A549 (cell line): ENCODE results near the gene GSDMA. TPM values are rescaled to one million over a fixed set of nuclear protein-coding genes. Genes with fewer than 3 reads are reported as not detected.

ENCODE experiments used
- ATAC-seq, 2 experiments: fragments of 200-7000 bp in 1 of 2; fragments of >200 bp in 1 of 2; cut with Nextera tagmentation in 1 of 2; cut with Tn5 transposase in 1 of 2; 3 replicates each; pipeline versions ENCODE4 v1.8.0 to v1.9.1; 2018 to 2020; ENCODE audit warnings: mild to moderate bottlenecking in 1 of 2, moderate library complexity in 1 of 2
- CTCF ChIA-PET: fragments of 300-600 bp; sonication (Branson Sonifier 250); formaldehyde crosslinking; extraction: SDS; loops from one replicate; lab custom pipeline; 2021; ENCODE audit warnings: antibody characterized with exemption, inconsistent platforms; lab: Yijun Ruan, JAX
- POLR2A ChIA-PET: fragments of 350-600 bp; formaldehyde crosslinking; extraction: SDS; loops from one replicate; lab custom pipeline; 2021; ENCODE audit warnings: antibody characterized with exemption, inconsistent platforms; lab: Yijun Ruan, JAX
- DNase-seq, 2 experiments: peaks; one replicate each; pipeline versions ENCODE4 v3.0.0 to v3.0.0-alpha.2; 2011 to 2016; ENCODE audit warnings: low read depth in 1 of 2, low spot score in 1 of 2
- FAIRE-seq: peaks from 2 replicates; lab custom pipeline; 2011; peaks lifted over from hg19 to GRCh38; lab: Jason Lieb, UNC
- H3K27ac ChIP-seq, 2 experiments: fragments of >200 bp; sonication (Bioruptor Twin); formaldehyde crosslinking; 3 replicates each; pipeline ENCODE4 v1.5.1; 2016 to 2017
- H3K4me1 ChIP-seq: fragments of >200 bp; sonication (Bioruptor Twin); formaldehyde crosslinking; 3 replicates; pipeline ENCODE4 v1.6.1; 2016
- H3K4me2 ChIP-seq: fragments of >200 bp; sonication (Bioruptor Twin); formaldehyde crosslinking; 3 replicates; pipeline ENCODE4 v1.6.1; 2016
- H3K4me3 ChIP-seq: fragments of >200 bp; sonication (Bioruptor Twin); formaldehyde crosslinking; 3 replicates; pipeline ENCODE4 v1.5.1; 2016
- H3K9me3 ChIP-seq: fragments of >200 bp; sonication (Bioruptor Twin); formaldehyde crosslinking; 3 replicates; pipeline ENCODE4 v1.6.1; 2016
- BHLHE40 ChIP-seq: IDR thresholded peaks from 2 replicates; pipeline ENCODE4 v1.6.1; 2012; ENCODE audit warnings: low read depth, low read length, inconsistent platforms
- CBX8 ChIP-seq: fragments of 200-600 bp; sonication (generic); IDR thresholded peaks from 2 replicates; pipeline ENCODE4 v1.6.1; 2016
- CHD2 ChIP-seq: fragments of 150-350 bp; IDR thresholded peaks from 2 replicates; pipeline ENCODE4 v1.6.1; 2014; ENCODE audit warnings: low read length; ENCODE audit not compliant: partially characterized antibody
- E2F6 ChIP-seq: IDR thresholded peaks from 2 replicates; pipeline ENCODE4 v1.6.1; 2012; ENCODE audit warnings: low read depth, borderline replicate concordance
- ESRRA ChIP-seq: fragments of 150-350 bp; IDR thresholded peaks from 2 replicates; pipeline ENCODE4 v1.6.1; 2014; ENCODE audit warnings: mild to moderate bottlenecking, low read length, borderline replicate concordance
- FOSL2 ChIP-seq, 2 experiments: fragments of 450-650 bp in 1 of 2; fragments of >200 bp in 1 of 2; sonication (Bioruptor Twin) in 1 of 2; formaldehyde crosslinking; IDR thresholded peaks; 2 replicates each; pipeline versions ENCODE4 v1.5.0 to v1.6.1; 2016 to 2020; ENCODE audit warnings: mild to moderate bottlenecking in 1 of 2, moderate library complexity in 1 of 2
- FOXS1 ChIP-seq: fragments of 250-450 bp; sonication (Bioruptor Pico); IDR thresholded peaks from 2 replicates; pipeline ENCODE4 v1.5.0; 2020; ENCODE audit warnings: mild to moderate bottlenecking, moderate library complexity
- HOXB13 ChIP-seq: fragments of 250-450 bp; sonication (Bioruptor Pico); IDR thresholded peaks from 2 replicates; pipeline ENCODE4 v1.5.0; 2020; ENCODE audit warnings: low read depth, mild to moderate bottlenecking, moderate library complexity
- HOXB5 ChIP-seq: fragments of 250-450 bp; sonication (Bioruptor Pico); IDR thresholded peaks from 2 replicates; pipeline ENCODE4 v1.5.0; 2020; ENCODE audit warnings: mild to moderate bottlenecking, moderate library complexity
- MAZ ChIP-seq: fragments of 150-350 bp; IDR thresholded peaks from 2 replicates; pipeline ENCODE4 v1.6.1; 2014; ENCODE audit warnings: antibody characterized with exemption, low read depth, low read length, borderline replicate concordance
- MYC ChIP-seq: IDR thresholded peaks from 2 replicates; pipeline ENCODE4 v1.6.1; 2012; ENCODE audit warnings: mild to moderate bottlenecking, inconsistent platforms, low read length, improper control_type of control experiment, borderline replicate concordance
- NFE2L2 ChIP-seq: fragments of 150-350 bp; conservative IDR thresholded peaks from 2 replicates; pipeline ENCODE4 v1.6.1; 2014; ENCODE audit warnings: low read length
- RFX5 ChIP-seq: fragments of 450-650 bp; IDR thresholded peaks from 2 replicates; pipeline ENCODE4 v1.7.1; 2014; ENCODE audit warnings: antibody characterized with exemption, mild to moderate bottlenecking, moderate library complexity
- SMC3 ChIP-seq: fragments of >200 bp; sonication (Bioruptor Twin); formaldehyde crosslinking; IDR thresholded peaks from 3 replicates; pipeline ENCODE4 v1.6.1; 2018; ENCODE audit warnings: inconsistent platforms
- WGBS: methylation state at CpG from one replicate; pipeline ENCODE4 v1.1.6; 2017; ENCODE audit errors: missing lambda C conversion rate; 5-methylcytosine and 5-hydroxymethylcytosine counted together
- polyA plus RNA-seq, 4 experiments: library from polyadenylated mRNA; depleted of rRNA in 3 of 4; stranded (reverse); fragments of >200 nt; fragmentation: RNase III in 1 of 4; extraction: RNeasy Plus Mini Kit Qiagen cat#74134 plus additional on column Dnase treatment in 1 of 4; gene quantifications; 2 replicates in 3 of 4; 3 replicates in 1 of 4; pipeline ENCODE4 v1.2.3, GENCODE V29; 2011 to 2017
- TF ChIP-seq, protein P1 (sequence below): fragments of >200 bp; sonication (Bioruptor Twin); formaldehyde crosslinking; IDR thresholded peaks from 3 replicates; pipeline ENCODE4 v1.5.1; 2016

GSDMA gene
- polyA plus RNA-seq, 2 of the 4 experiments (the other 2 are of a cell fraction) = not detected

- TF ChIP-seq HOXB5 (CRISPR knock-in tag) = no peak
- TF ChIP-seq FOSL2 (IDR thresholded peaks at IDR 0.05) = 0 out of 2 replicates have a peak, but pooled peaks have one; percentile 8
- peak; percentile 41; the same call in 1 of the 2 replicates for TF ChIP-seq FOSL2 (CRISPR knock-in tag; IDR thresholded peaks at IDR 0.05)
- peak; percentile 56 to 80 for DNase-seq
- peaks cover 43% of the 10 kb centered on the region for H3K4me1 ChIP-seq
- peak overlapping the region; percentile 65 for H3K4me2 ChIP-seq
- no peak overlapping the region for H3K4me3 ChIP-seq
- no peaks in the 10 kb centered on the region for H3K9me3 ChIP-seq
- peak; percentile 57 to 72 for ATAC-seq
- CTCF ChIA-PET = interaction anchor here (0.7 to 23.2 kb wide), 18 partner anchors 9 to 291 kb away, joined by 3 to 625 read pairs (median 5); partner anchors contain the start of genes CSF3, MED24, MIEN1 and WIPF2
- peak overlapping the region; percentile 83 to 84 for H3K27ac ChIP-seq
- 56% methylated on average over 9 of the region's 9 CpGs for WGBS
- POLR2A ChIA-PET = interaction anchor here (0.6 to 1.6 kb wide), 7 partner anchors 41 to 296 kb away, joined by 3 to 9 read pairs (median 5); partner anchors contain the start of genes NR1D1 and PSMD3
- peak; percentile 49 for FAIRE-seq
Measured at GRCh38 chr17:40021451-40021971, 58.7 kb downstream of the GSDMA start.

DNA sequence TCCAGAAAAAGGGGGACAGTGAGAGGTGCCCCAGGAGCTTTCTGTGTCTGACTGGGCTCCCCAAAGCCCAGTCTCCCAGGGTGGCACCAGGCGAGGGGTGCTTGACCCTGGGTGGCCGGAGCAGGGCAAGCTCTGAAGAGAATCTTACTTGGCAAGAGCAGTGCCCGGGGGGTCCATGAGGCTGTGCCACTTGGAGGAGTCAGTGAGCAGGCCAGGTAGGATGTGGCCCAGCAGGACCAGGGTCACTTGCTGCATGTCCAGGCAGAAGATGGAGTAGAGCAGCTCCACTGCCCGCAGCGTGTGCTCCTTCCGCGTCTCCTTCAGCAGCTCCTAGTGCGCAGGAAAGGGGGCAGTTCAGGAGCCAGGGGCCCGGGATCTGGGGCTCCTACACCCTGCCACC, 59.7 kb downstream of the GSDMA start:
- ATAC-seq = no peak

DNA sequence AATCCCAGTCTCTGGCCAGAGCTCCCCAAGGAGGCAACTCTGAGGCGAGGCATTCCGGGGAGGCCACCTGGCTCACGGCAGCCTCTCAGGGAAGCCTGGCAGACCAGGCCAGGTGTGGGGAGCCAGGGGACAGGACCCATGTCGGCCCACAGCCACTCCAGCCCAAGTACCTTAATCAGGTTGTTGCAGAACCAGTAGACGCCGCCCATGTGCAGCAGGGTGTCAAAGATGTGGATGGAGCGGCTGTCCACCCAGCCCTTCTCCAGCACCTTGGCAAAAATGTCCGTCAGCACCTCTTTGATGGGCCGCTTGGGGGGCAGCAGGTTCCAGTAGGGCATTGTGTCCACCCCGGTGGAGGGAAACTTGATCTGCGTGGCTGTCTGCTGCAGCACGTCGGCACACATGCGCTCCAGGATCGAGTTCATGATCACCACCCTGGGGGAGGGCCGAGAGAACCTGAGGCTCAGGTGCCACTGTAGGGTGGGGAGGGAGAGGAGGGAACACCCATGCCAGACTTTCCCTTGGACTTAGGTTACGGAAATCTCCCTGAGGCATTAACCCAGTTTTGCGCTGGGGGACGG, 60.2 kb downstream of the GSDMA start:
- FAIRE-seq = no peak
- H3K4me2 ChIP-seq = peak overlapping the region; percentile 38
- TF ChIP-seq BHLHE40 (no peak), ESRRA (no peak), FOXS1 (no peak), CBX8 (no peak), SMC3 (no peak), E2F6 (no peak), CHD2 (no peak), MYC (no peak)
- TF ChIP-seq, protein P1, sequence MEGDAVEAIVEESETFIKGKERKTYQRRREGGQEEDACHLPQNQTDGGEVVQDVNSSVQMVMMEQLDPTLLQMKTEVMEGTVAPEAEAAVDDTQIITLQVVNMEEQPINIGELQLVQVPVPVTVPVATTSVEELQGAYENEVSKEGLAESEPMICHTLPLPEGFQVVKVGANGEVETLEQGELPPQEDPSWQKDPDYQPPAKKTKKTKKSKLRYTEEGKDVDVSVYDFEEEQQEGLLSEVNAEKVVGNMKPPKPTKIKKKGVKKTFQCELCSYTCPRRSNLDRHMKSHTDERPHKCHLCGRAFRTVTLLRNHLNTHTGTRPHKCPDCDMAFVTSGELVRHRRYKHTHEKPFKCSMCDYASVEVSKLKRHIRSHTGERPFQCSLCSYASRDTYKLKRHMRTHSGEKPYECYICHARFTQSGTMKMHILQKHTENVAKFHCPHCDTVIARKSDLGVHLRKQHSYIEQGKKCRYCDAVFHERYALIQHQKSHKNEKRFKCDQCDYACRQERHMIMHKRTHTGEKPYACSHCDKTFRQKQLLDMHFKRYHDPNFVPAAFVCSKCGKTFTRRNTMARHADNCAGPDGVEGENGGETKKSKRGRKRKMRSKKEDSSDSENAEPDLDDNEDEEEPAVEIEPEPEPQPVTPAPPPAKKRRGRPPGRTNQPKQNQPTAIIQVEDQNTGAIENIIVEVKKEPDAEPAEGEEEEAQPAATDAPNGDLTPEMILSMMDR = no peak
- TF ChIP-seq, all 56 proteins: peak for 0
- no peak for DNase-seq
- ChIA-PET POLR2A (interaction anchor here (1.6 kb wide), 1 partner anchor 43 kb away, joined by 6 read pairs; the partner anchor contains the start of gene PSMD3), CTCF (interaction anchor here (0.8 to 23.2 kb wide), 15 partner anchors 16 to 267 kb away, joined by 3 to 625 read pairs (median 7); partner anchors contain the start of genes CASC3, CSF3 and MED24)
- peaks cover 43% of the 10 kb centered on the region for H3K4me1 ChIP-seq
- no peak for ATAC-seq
- H3K4me3 ChIP-seq = no peak overlapping the region
- WGBS = 90% methylated on average over 18 of the region's 19 CpGs
- no peaks in the 10 kb centered on the region for H3K9me3 ChIP-seq
- H3K27ac ChIP-seq = peak overlapping the region; percentile 83 to 84; a peak in 4 of 6 replicates

More for the DNA sequence above, 59.7 kb downstream of the GSDMA start:
- Histone ChIP-seq H3K27ac (peak overlapping the region; percentile 83 to 84; a peak in 4 of 6 replicates), H3K4me2 (peak overlapping the region; percentile 65; the same call in 2 of the 3 replicates), H3K4me1 (peaks cover 43% of the 10 kb centered on the region), H3K9me3 (no peaks in the 10 kb centered on the region), H3K4me3 (no peak overlapping the region)
- FAIRE-seq = no peak
- DNase-seq = no peak
- CTCF ChIA-PET = interaction anchor here (0.8 to 23.2 kb wide), 16 partner anchors 15 to 292 kb away, joined by 3 to 625 read pairs (median 6); partner anchors contain the start of genes CASC3, CSF3, MED24 and MIEN1
- POLR2A ChIA-PET = interaction anchor here (0.5 to 1.6 kb wide), 3 partner anchors 42 to 129 kb away, joined by 4 to 9 read pairs (median 6); partner anchors contain the start of gene PSMD3
- 91% methylated on average over 8 of the region's 9 CpGs for WGBS
- no peak for TF ChIP-seq NFE2L2
- no peak for TF ChIP-seq ESRRA
- TF ChIP-seq CHD2 = no peak
- no peak for TF ChIP-seq RFX5
- no peak for TF ChIP-seq MAZ
- no peak for TF ChIP-seq HOXB13
